Thoracic aorta (tissue), 2 donors: ENCODE results near the gene ACTN2. TPM values are rescaled to one million over a fixed set of nuclear protein-coding genes. Genes with fewer than 3 reads are reported as not detected.

Experiments
- ATAC-seq: fragments of 150-250 bp; one replicate; pipeline ENCODE4 v1.8.0; 2017; ENCODE audit warnings: low read depth; ENCODE audit not compliant: insufficient number of reproducible peaks, low FRiP score
- DNase-seq: peaks from one replicate; pipeline ENCODE4 v3.0.0-alpha.2; 2020; ENCODE audit warnings: low spot score
- H3K27ac ChIP-seq, 2 donors: fragments of 200-600 bp; sonication (generic); 1 replicate in 1 of 2; 2 replicates in 1 of 2; pipeline ENCODE4 v1.5.1; 2016; ENCODE audit warnings: mild to moderate bottlenecking in 2 of 2, moderate library complexity in 2 of 2
- H3K27me3 ChIP-seq: fragments of 200-600 bp; sonication (generic); replicated peaks from 2 replicates; pipeline ENCODE4 v1.6.0; 2016; ENCODE audit warnings: mild to moderate bottlenecking; ENCODE audit not compliant: insufficient read depth
- H3K36me3 ChIP-seq: fragments of 200-600 bp; sonication (generic); one replicate; pipeline ENCODE4 v1.5.1; 2016
- H3K4me1 ChIP-seq, 2 donors: fragments of 200-600 bp; sonication (generic); 1 replicate in 1 of 2; 2 replicates in 1 of 2; pipeline versions ENCODE4 v1.5.1 to v1.6.0; 2016; ENCODE audit warnings: low read depth in 2 of 2, mild to moderate bottlenecking in 1 of 2; ENCODE audit not compliant: control insufficient read depth in 1 of 2
- H3K4me3 ChIP-seq: fragments of 200-600 bp; sonication (generic); 2 replicates; pipeline ENCODE4 v1.5.1; 2016; ENCODE audit warnings: mild to moderate bottlenecking
- H3K9me3 ChIP-seq: fragments of 200-600 bp; sonication (generic); 2 replicates; pipeline ENCODE4 v1.5.1; 2016
- total RNA-seq, 2 donors: library from RNA; depleted of rRNA; stranded (reverse); fragments of >200 nt; gene quantifications; one replicate each; pipeline versions ENCODE4 v1.1.0 to v1.2.3, GENCODE V29; 2016
- TF ChIP-seq, protein P1 (sequence below): fragments of 200-600 bp; sonication (generic); IDR thresholded peaks from one replicate; pipeline ENCODE4 v1.5.1; 2019; ENCODE audit warnings: antibody characterized with exemption

ACTN2 gene
- total RNA-seq, 2 donors from 2014 or later, result 32.2 to 52.9 TPM

DNA sequence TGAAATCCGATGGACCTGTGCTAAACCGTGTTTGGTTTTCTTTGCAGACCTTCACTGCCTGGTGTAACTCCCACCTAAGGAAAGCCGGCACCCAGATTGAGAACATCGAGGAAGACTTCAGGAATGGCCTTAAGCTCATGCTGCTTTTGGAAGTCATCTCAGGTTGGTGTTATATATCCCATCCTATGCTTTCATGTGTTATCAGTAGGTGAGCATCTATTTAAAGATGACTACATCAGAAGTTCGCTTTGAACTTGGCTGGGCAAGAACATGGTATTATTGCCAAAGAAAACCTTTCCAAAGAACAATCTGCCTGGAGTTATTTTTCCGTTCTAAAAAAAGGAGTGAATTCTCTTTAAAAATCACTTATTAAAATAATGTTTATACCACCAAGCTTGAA lies 31.5 kb downstream of the ACTN2 start:
- Histone ChIP-seq H3K36me3 (no peaks in the 10 kb centered on the region), H3K9me3 (no peaks in the 10 kb centered on the region), H3K27me3 (no peaks in the 10 kb centered on the region), H3K27ac (peak overlapping the region; percentile 36 to 70), H3K4me3 (peak overlapping the region; percentile 26), H3K4me1 (peaks cover 14 to 42% of the 10 kb centered on the region in 2 donors)
- ATAC-seq (peak; percentile 22), DNase-seq (no peak)
- TF ChIP-seq, protein P1, sequence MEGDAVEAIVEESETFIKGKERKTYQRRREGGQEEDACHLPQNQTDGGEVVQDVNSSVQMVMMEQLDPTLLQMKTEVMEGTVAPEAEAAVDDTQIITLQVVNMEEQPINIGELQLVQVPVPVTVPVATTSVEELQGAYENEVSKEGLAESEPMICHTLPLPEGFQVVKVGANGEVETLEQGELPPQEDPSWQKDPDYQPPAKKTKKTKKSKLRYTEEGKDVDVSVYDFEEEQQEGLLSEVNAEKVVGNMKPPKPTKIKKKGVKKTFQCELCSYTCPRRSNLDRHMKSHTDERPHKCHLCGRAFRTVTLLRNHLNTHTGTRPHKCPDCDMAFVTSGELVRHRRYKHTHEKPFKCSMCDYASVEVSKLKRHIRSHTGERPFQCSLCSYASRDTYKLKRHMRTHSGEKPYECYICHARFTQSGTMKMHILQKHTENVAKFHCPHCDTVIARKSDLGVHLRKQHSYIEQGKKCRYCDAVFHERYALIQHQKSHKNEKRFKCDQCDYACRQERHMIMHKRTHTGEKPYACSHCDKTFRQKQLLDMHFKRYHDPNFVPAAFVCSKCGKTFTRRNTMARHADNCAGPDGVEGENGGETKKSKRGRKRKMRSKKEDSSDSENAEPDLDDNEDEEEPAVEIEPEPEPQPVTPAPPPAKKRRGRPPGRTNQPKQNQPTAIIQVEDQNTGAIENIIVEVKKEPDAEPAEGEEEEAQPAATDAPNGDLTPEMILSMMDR, result no peak

DNA sequence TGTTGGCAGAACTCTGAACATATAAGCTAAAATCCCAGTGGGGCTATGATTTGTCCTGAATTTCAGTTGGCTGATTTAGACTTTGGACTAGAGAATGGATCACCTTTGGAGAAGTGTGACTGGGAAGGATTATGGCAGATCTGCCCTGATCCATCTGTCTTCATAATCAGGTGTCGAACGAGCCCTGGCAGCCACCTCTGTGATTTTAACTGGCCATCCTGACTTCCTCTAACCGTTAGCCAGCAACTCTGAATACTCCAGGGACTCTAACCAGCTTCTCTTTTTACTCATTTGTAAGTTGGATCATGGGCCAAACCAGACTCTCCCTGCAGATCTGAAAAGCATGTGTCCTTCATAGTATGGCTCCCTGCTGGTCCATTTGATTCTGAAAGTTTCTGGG lies 32.0 kb downstream of the ACTN2 start:
- Histone ChIP-seq H3K4me3 (peak overlapping the region; percentile 26), H3K27me3 (no peaks in the 10 kb centered on the region), H3K27ac (peak overlapping the region; percentile 36 to 70), H3K9me3 (no peaks in the 10 kb centered on the region), H3K36me3 (no peaks in the 10 kb centered on the region), H3K4me1 (peaks cover 14 to 42% of the 10 kb centered on the region in 2 donors)
- no peak for DNase-seq
- TF ChIP-seq, protein P1, result no peak
- ATAC-seq, result no peak

DNA sequence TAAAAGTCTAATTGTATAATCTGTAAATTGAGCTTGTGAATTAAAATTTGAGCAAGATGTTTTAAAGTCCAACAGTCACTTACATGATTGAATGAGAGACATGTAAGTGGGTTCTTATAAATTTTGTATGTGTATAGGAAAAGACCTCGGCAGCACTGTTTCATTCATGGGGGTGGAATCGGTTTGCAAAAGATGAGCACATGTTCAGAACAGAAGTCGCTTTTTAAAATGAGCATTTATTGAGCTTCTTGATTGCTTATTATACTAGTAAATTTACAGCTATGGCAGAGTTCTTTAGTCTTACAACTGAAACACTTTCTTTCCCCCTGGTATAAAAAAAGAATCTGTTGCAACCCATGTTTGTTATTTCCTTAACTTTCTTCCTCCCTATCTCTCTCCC lies 33.9 kb downstream of the ACTN2 start:
- no peak overlapping the region for H3K27ac ChIP-seq
- no peak for ATAC-seq
- DNase-seq, result no peak
- TF ChIP-seq, protein P1, result no peak
- peaks cover 14 to 42% of the 10 kb centered on the region in 2 donors for H3K4me1 ChIP-seq
- H3K36me3 ChIP-seq, result peaks cover 5% of the 10 kb centered on the region
- H3K9me3 ChIP-seq, result no peaks in the 10 kb centered on the region
- H3K27me3 ChIP-seq, result no peaks in the 10 kb centered on the region
- H3K4me3 ChIP-seq, result no peak overlapping the region

DNA sequence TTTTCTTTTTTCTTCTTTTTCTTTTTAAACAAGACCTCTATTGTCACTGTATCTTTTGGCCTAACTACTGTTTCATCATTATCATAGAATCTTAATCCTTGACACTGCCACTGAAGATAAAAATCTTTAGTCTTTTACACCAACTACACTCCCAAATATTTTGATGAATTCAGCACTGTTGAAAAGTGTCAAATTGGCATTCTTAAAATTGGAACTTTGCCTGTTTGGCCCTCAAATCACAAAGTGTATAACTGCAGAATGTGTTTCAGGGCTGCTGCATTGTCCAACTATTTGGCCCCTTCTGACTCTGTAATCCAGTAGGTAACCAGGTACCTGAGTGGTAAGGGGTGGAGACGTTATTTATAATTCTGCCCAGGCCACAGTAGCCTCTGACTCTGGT lies 34.3 kb downstream of the ACTN2 start:
- H3K4me3 ChIP-seq, result no peak overlapping the region
- no peak for ATAC-seq
- TF ChIP-seq, protein P1, result no peak
- peaks cover 14 to 39% of the 10 kb centered on the region in 2 donors for H3K4me1 ChIP-seq
- no peak for DNase-seq
- H3K27ac ChIP-seq, result no peak overlapping the region
- H3K36me3 ChIP-seq, result peaks cover 5% of the 10 kb centered on the region
- H3K27me3 ChIP-seq, result no peaks in the 10 kb centered on the region
- H3K9me3 ChIP-seq, result no peaks in the 10 kb centered on the region

DNA sequence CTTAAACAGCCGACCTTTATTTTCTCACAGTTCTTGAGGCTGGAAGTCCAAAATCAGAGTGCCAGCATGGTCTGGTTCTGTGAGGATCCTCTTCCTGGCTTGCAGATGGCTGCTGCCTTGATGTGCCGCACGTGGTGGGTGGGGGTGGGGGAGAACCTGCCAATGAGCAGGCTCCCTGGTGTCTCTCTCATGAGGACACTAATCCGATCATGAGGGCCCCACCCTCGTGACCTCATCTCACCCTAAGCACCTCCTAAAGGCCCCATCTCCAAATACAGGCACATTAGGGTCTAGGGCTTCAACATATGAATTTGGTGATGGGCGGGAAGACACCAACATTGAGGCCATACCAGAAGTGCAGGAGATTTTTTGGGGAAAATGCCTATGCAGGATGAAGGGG lies 37.8 kb downstream of the ACTN2 start:
- H3K27me3 ChIP-seq, result no peaks in the 10 kb centered on the region
- no peak overlapping the region for H3K4me3 ChIP-seq
- no peak for DNase-seq
- TF ChIP-seq, protein P1, result no peak
- H3K4me1 ChIP-seq, result peaks cover 0 to 6% of the 10 kb centered on the region in 2 donors
- no peak for ATAC-seq
- H3K36me3 ChIP-seq, result peaks cover 5% of the 10 kb centered on the region
- H3K9me3 ChIP-seq, result no peaks in the 10 kb centered on the region
- H3K27ac ChIP-seq, result no peak overlapping the region
